CD4-positive, alpha-beta T cell (primary cell): Measurements from ENCODE around the gene AMMECR1L. TPM values are rescaled to one million over a fixed set of nuclear protein-coding genes. Genes with fewer than 3 reads are reported as not detected.
"Not testable (repeated sequence)": the region's sequence is repeated elsewhere in the genome, so short reads cannot be mapped to it uniquely, and the experiment has no call there.

Experiments used
- ATAC-seq: fragments of 200-7000 bp; cut with Tn5 transposase; one replicate; pipeline ENCODE4 v1.10.0; 2022; ENCODE audit warnings: mild to moderate bottlenecking; ENCODE audit not compliant: poor library complexity
- CTCF ChIA-PET: fragments of 350-600 bp; sonication (Branson Sonifier 250); formaldehyde crosslinking; loops from one replicate; lab custom pipeline; 2021; ENCODE audit warnings: antibody characterized with exemption, inconsistent platforms; lab: Charles Lee
- POLR2A ChIA-PET: fragments of 350-600 bp; sonication (Branson Sonifier 250); formaldehyde crosslinking; loops from one replicate; lab custom pipeline; 2021; ENCODE audit warnings: antibody characterized with exemption, inconsistent platforms; lab: Charles Lee
- DNase-seq, 14 experiments: peaks; one replicate each; pipeline ENCODE4 v3.0.0-alpha.2; 2013 to 2020; ENCODE audit warnings: mixed read lengths in 2 of 14
- H3K27ac ChIP-seq, 2 donors: one replicate each; pipeline versions ENCODE4 v1.5.1 to v1.7.0; 2013; ENCODE audit warnings: low read length in 2 of 2, low read depth in 1 of 2, mild to moderate bottlenecking in 1 of 2
- H3K27me3 ChIP-seq, 2 experiments: 1 replicate in 1 of 2; 2 replicates in 1 of 2; pipeline versions ENCODE4 v1.6.1 to v1.7.0; 2013; ENCODE audit warnings: low read length in 2 of 2, control low read depth in 1 of 2, mild to moderate bottlenecking in 1 of 2, moderate library complexity in 1 of 2; ENCODE audit not compliant: insufficient read depth in 2 of 2, control insufficient read depth in 1 of 2
- H3K36me3 ChIP-seq: one replicate; pipeline ENCODE4 v1.6.1; 2013; ENCODE audit warnings: low read length, control low read depth; ENCODE audit not compliant: insufficient read depth
- H3K4me1 ChIP-seq: one replicate; pipeline ENCODE4 v1.6.1; 2013; ENCODE audit warnings: low read length, control low read depth; ENCODE audit not compliant: insufficient read depth
- H3K4me3 ChIP-seq: one replicate; pipeline ENCODE4 v1.5.1; 2013; ENCODE audit warnings: mild to moderate bottlenecking, low read length, moderate library complexity
- H3K9me3 ChIP-seq, 2 experiments: 1 replicate in 1 of 2; 2 replicates in 1 of 2; pipeline versions ENCODE4 v1.6.1 to v1.7.0; 2013; ENCODE audit warnings: low read length in 2 of 2, mild to moderate bottlenecking in 2 of 2, control low read depth in 1 of 2, moderate library complexity in 1 of 2; ENCODE audit not compliant: control insufficient read depth in 1 of 2, insufficient read depth in 1 of 2
- H3K27ac Mint-ChIP-seq: one replicate; pipeline ENCODE4 v1.8.0; 2020; ENCODE audit warnings: mixed read lengths
- H3K27me3 Mint-ChIP-seq: one replicate; pipeline ENCODE4 v1.8.0; 2021; ENCODE audit warnings: mixed read lengths
- H3K36me3 Mint-ChIP-seq: one replicate; pipeline ENCODE4 v1.8.0; 2021; ENCODE audit warnings: low read depth, mixed read lengths
- H3K4me1 Mint-ChIP-seq: one replicate; pipeline ENCODE4 v1.8.0; 2021; ENCODE audit warnings: low read depth, mixed read lengths
- H3K4me3 Mint-ChIP-seq: one replicate; pipeline ENCODE4 v1.8.0; 2020; ENCODE audit warnings: mild to moderate bottlenecking, mixed read lengths
- H3K9me3 Mint-ChIP-seq: one replicate; pipeline ENCODE4 v1.8.0; 2020; ENCODE audit warnings: mixed read lengths
- intact Hi-C, 2 experiments: fragments of 100-400 bp; cut with DNase I in 1 of 2; cut with micrococcal nuclease in 1 of 2; formaldehyde crosslinking; loops; one replicate each; pipeline versions ENCODE4 v1.15.1 to v1.9.0; 2023 to 2025; cut with DNase I, micrococcal nuclease
- polyA plus RNA-seq, 2 donors: library from polyadenylated mRNA; unstranded; fragments of 120-200 nt; gene quantifications; one replicate each; pipeline ENCODE4 v1.2.1, GENCODE V29; 2013
- total RNA-seq, 174 experiments: library from RNA in 2 of 174; stranded (reverse) in 2 of 174; gene quantifications; one replicate each; pipeline ENCODE4 v1.2.3 and lab custom pipeline; 2021 to 2026
- TF ChIP-seq, protein P1 (sequence below): fragments of 200-600 bp; IDR thresholded peaks from one replicate; pipeline ENCODE4 v1.8.0; 2022; ENCODE audit warnings: antibody characterized with exemption, mild to moderate bottlenecking

AMMECR1L gene
- total RNA-seq (10 to 100 TPM in 1 of 2 experiments, 1 to 10 TPM in 1; 9.6 to 10.1 TPM), total RNA-seq (lab: John Stamatoyannopoulos, UW) (30.1 to 98.6 (median 59.7) reads per million in 172 experiments)
- polyA plus RNA-seq (2013, experiment 1 of 2), result 10.7 TPM
- 13.1 TPM for polyA plus RNA-seq (2013, experiment 2 of 2)

GRCh38 chr2:127885780-127886592 lies at the start of gene AMMECR1L:
TSS of gene AMMECR1L (minus strand) at chr2:127885956. CDS start at chr2:127874234, 11,722 bp downstream.
- peak within 1 kb of the TSS; percentile 58 for H3K4me3 ChIP-seq

GRCh38 chr2:127935337-127935736 lies 49.6 kb upstream of the AMMECR1L start:
- intact Hi-C loops, result no loop called here
- POLR2A ChIA-PET, result no interaction called here
- DNase-seq (no peak), ATAC-seq (no peak)
- H3K36me3 ChIP-seq, result no peaks in the 10 kb centered on the region
- no peaks in the 10 kb centered on the region for H3K27me3 ChIP-seq
- Mint-ChIP-seq H3K4me1 (no peaks in the 10 kb centered on the region), H3K27me3 (no peaks in the 10 kb centered on the region), H3K9me3 (no peaks in the 10 kb centered on the region), H3K4me3 (no peak overlapping the region), H3K36me3 (peaks cover 1% of the 10 kb centered on the region), H3K27ac (no peak overlapping the region)
- TF ChIP-seq, protein P1, sequence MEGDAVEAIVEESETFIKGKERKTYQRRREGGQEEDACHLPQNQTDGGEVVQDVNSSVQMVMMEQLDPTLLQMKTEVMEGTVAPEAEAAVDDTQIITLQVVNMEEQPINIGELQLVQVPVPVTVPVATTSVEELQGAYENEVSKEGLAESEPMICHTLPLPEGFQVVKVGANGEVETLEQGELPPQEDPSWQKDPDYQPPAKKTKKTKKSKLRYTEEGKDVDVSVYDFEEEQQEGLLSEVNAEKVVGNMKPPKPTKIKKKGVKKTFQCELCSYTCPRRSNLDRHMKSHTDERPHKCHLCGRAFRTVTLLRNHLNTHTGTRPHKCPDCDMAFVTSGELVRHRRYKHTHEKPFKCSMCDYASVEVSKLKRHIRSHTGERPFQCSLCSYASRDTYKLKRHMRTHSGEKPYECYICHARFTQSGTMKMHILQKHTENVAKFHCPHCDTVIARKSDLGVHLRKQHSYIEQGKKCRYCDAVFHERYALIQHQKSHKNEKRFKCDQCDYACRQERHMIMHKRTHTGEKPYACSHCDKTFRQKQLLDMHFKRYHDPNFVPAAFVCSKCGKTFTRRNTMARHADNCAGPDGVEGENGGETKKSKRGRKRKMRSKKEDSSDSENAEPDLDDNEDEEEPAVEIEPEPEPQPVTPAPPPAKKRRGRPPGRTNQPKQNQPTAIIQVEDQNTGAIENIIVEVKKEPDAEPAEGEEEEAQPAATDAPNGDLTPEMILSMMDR, result no peak
- no peaks in the 10 kb centered on the region for H3K4me1 ChIP-seq
- no peaks in the 10 kb centered on the region for H3K9me3 ChIP-seq
- no peak overlapping the region for H3K4me3 ChIP-seq
- CTCF ChIA-PET, result no interaction called here
- no peak overlapping the region for H3K27ac ChIP-seq

More at GRCh38 chr2:127885780-127886592, at the start of gene AMMECR1L:
- POLR2A ChIA-PET, result interaction anchor here (0.7 to 3.1 kb wide), 3 partner anchors 142 to 205 kb away, joined by 3 to 12 read pairs (median 4); partner anchors contain the start of genes SAP130 and UGGT1
- H3K4me1 ChIP-seq, result peaks cover 21% of the 10 kb centered on the region
- ATAC-seq, result peak; percentile 88
- CTCF ChIA-PET, H3K9me3 Mint-ChIP-seq, H3K27me3 ChIP-seq, H3K27me3 Mint-ChIP-seq, H3K9me3 ChIP-seq: not testable (repeated sequence)
- intact Hi-C loops, result loop anchor here (5.0 to 10.0 kb wide), 3 partner anchors 141 to 501 kb away; partner anchors contain the start of genes MAP3K2 (in 1 of the 2) and SAP130 (in 1 of the 2)
- peak within 1 kb of the TSS; percentile 97 for H3K4me3 Mint-ChIP-seq
- peak within 1 kb of the TSS; percentile 88 for H3K27ac Mint-ChIP-seq
- peaks cover 14% of the 10 kb centered on the region for H3K36me3 ChIP-seq
- peak within 1 kb of the TSS; percentile 58 to 72 for H3K27ac ChIP-seq
- peak; percentile 55 to 84 (median 69) for DNase-seq
- peaks cover 37% of the 10 kb centered on the region for H3K36me3 Mint-ChIP-seq
- H3K4me1 Mint-ChIP-seq, result peaks cover 56% of the 10 kb centered on the region

GRCh38 chr2:127932199-127932876 lies 46.6 kb upstream of the AMMECR1L start:
- H3K4me3 ChIP-seq, result no peak overlapping the region
- H3K36me3 ChIP-seq, result no peaks in the 10 kb centered on the region
- no peaks in the 10 kb centered on the region for H3K4me1 ChIP-seq
- ChIA-PET CTCF (no interaction called here), POLR2A (no interaction called here)
- Mint-ChIP-seq H3K36me3 (no peaks in the 10 kb centered on the region), H3K27me3 (no peaks in the 10 kb centered on the region), H3K9me3 (no peaks in the 10 kb centered on the region), H3K4me1 (no peaks in the 10 kb centered on the region), H3K27ac (no peak overlapping the region), H3K4me3 (no peak overlapping the region)
- no peak overlapping the region for H3K27ac ChIP-seq
- no peak for ATAC-seq
- no peaks in the 10 kb centered on the region for H3K9me3 ChIP-seq
- TF ChIP-seq, protein P1, result no peak
- intact Hi-C loops, result no loop called here
- no peak for DNase-seq
- H3K27me3 ChIP-seq, result no peaks in the 10 kb centered on the region
